ENCODE data around the gene VARS2. TPM values are rescaled to one million over a fixed set of nuclear protein-coding genes. Genes with fewer than 3 reads are reported as not detected.

The VARS2 gene
- total and polyA plus RNA-seq, 2 donors (not counting 1 experiment from before 2014, with no cell fraction given): 27.1 to 41.6 TPM

GRCh38 chr6:30883685-30884520 lies 30.1 kb upstream of the VARS2 start, which contains the start of gene DDR1:
Gene DDR1 (plus strand): TSS chr6:30884519. CDS start chr6:30888730, 4,211 bp downstream.
- Histone ChIP-seq H3K27me3 (replicated peaks in 1 of 4; ENCODE audit: control extremely low read depth in 1 of 4, control insufficient read depth in 3 of 4, insufficient read depth in 4 of 4, low read length in 3 of 4) (no peaks in the 10 kb centered on the region), H3K4me1 (ENCODE audit: control insufficient read depth in 2 of 2, insufficient read depth in 2 of 2, low read length in 2 of 2) (peaks cover 53 to 56% of the 10 kb centered on the region in 2 donors), H3K9ac (ENCODE audit: low read length) (peak within 1 kb of the TSS; percentile 61), H3K27ac (ENCODE audit: low read length in 2 of 2) (peak within 1 kb of the TSS; percentile 66 to 81), H3K4me2 (replicated peaks; ENCODE audit: low read depth, low read length, poor library complexity, severe bottlenecking) (peak within 1 kb of the TSS; percentile 77), H3K9me3 (ENCODE audit: control extremely low read depth in 1 of 3, control insufficient read depth in 2 of 3, insufficient read depth in 1 of 3, low read length in 2 of 3) (no peaks in the 10 kb centered on the region), H3K4me3 (ENCODE audit: control extremely low read depth in 1 of 5, extremely low read depth in 1 of 5, insufficient read depth in 1 of 5, low read depth in 2 of 5, low read length in 4 of 5) (peak within 1 kb of the TSS; percentile 26 to 65 (median 60)), H2AFZ (ENCODE audit: insufficient read depth, low read depth, low read length, poor library complexity, severe bottlenecking) (peak within 1 kb of the TSS; percentile 78), H3K79me2 (ENCODE audit: control insufficient read depth, insufficient read depth, low read length) (peaks cover 39% of the 10 kb centered on the region), H3K36me3 (replicated peaks in 1 of 2; ENCODE audit: control extremely low read depth in 1 of 2, control insufficient read depth in 1 of 2, extremely low read depth in 1 of 2, insufficient read depth in 2 of 2, low read length in 1 of 2) (peaks cover 0 to 2% of the 10 kb centered on the region in 2 experiments), H4K20me1 (ENCODE audit: control insufficient read depth, insufficient read depth, low read length, poor library complexity, severe bottlenecking) (peaks cover 22% of the 10 kb centered on the region)
- peak within 1 kb of the TSS; percentile 90 for H3K27ac Mint-ChIP-seq
- H3K9me3 Mint-ChIP-seq (ENCODE audit: insufficient read depth): no peaks in the 10 kb centered on the region
- ChIA-PET CTCF (interaction anchor here (0.7 to 5.1 kb wide), 7 partner anchors 15 to 196 kb away, joined by 3 to 26 read pairs (median 4); partner anchors contain the start of gene VARS2), POLR2A (interaction anchor here (0.5 to 3.3 kb wide), 9 partner anchors 24 to 558 kb away, joined by 3 to 18 read pairs (median 4); partner anchors contain the start of genes GTF2H4 and VARS2)
- intact Hi-C loops (cut with micrococcal nuclease): loop anchor here (2.0 kb wide), 1 partner anchor 29 kb away; no protein-coding TSS in a partner anchor
- H3K27me3 Mint-ChIP-seq: no peaks in the 10 kb centered on the region
- peaks cover 64% of the 10 kb centered on the region for H3K4me1 Mint-ChIP-seq
- WGBS (ENCODE audit: insufficient coverage): 3% methylated on average over 53 of the region's 62 CpGs
- ATAC-seq (ENCODE audit: low read depth) (peak; percentile 54), DNase-seq (peak; percentile 63)
- TF ChIP-seq EZH2 (IDR thresholded peaks at IDR 0.05; ENCODE audit: borderline replicate concordance, insufficient read depth, low read depth, low read length, poor library complexity, severe bottlenecking): no peak
- no peak for TF ChIP-seq CTCF (IDR thresholded peaks at IDR 0.05)
- peak within 1 kb of the TSS; percentile 83 for H3K4me3 Mint-ChIP-seq

Measured in B cell (primary cell).